OCI-LY1 (cell line): ENCODE data around the gene SIRPA.

Source experiments
- EZH2 ChIP-seq: fragments of 200-600 bp; sonication (generic), shearing (Covaris generic); IDR thresholded peaks from 2 replicates; pipeline ENCODE4 v1.8.0; 2017; ENCODE audit warnings: borderline replicate concordance, mixed run types, mild to moderate bottlenecking, antibody characterized with exemption, low read length, moderate library complexity, mixed read lengths
- TF ChIP-seq, protein P1 (sequence below): fragments of 200-600 bp; sonication (generic), shearing (Covaris generic); IDR thresholded peaks from 2 replicates; pipeline ENCODE4 v1.5.1; 2017; ENCODE audit warnings: mild to moderate bottlenecking, antibody characterized with exemption, low read length, moderate library complexity, mixed read lengths

DNA sequence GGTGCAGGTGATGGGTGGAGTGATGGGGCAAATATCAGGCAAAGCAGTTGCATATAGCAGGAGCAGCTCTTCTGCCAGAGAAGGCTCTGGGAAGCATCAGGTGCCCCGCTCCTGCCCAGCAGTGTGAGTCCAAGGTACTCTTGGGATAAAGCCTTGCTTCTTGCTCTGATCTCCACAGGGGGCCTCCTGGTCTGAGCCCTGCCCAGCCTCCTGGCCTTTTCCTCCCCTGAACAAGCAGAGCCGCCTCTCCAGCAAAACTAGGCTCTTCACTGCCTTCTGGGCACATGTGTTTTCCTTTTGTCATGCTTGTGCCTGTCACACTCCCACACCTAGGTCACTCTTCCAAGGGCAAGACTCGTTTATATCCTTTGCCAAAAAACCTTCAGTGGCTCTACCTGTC lies 34.3 kb downstream of the SIRPA start:
- TF ChIP-seq, protein P1, sequence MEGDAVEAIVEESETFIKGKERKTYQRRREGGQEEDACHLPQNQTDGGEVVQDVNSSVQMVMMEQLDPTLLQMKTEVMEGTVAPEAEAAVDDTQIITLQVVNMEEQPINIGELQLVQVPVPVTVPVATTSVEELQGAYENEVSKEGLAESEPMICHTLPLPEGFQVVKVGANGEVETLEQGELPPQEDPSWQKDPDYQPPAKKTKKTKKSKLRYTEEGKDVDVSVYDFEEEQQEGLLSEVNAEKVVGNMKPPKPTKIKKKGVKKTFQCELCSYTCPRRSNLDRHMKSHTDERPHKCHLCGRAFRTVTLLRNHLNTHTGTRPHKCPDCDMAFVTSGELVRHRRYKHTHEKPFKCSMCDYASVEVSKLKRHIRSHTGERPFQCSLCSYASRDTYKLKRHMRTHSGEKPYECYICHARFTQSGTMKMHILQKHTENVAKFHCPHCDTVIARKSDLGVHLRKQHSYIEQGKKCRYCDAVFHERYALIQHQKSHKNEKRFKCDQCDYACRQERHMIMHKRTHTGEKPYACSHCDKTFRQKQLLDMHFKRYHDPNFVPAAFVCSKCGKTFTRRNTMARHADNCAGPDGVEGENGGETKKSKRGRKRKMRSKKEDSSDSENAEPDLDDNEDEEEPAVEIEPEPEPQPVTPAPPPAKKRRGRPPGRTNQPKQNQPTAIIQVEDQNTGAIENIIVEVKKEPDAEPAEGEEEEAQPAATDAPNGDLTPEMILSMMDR = no peak
- no peak for TF ChIP-seq EZH2
